BLaER1 (cell line): ENCODE results near the gene MATN1.
"Not testable (repeated sequence)": the region's sequence is repeated elsewhere in the genome, so short reads cannot be mapped to it uniquely, and the experiment has no call there.

Experiments used
- H3K27ac ChIP-seq: shearing (Covaris generic); formaldehyde crosslinking; 2 replicates; pipeline ENCODE4 v1.8.1; 2022
- H3K27me3 ChIP-seq: shearing (Covaris generic); formaldehyde crosslinking; 2 replicates; pipeline ENCODE4 v1.8.1; 2022
- H3K36me3 ChIP-seq: shearing (Covaris generic); formaldehyde crosslinking; 2 replicates; pipeline ENCODE4 v1.8.1; 2022
- H3K4me1 ChIP-seq: shearing (Covaris generic); formaldehyde crosslinking; 2 replicates; pipeline ENCODE4 v1.8.1; 2022
- H3K4me2 ChIP-seq: shearing (Covaris generic); formaldehyde crosslinking; 2 replicates; pipeline ENCODE4 v1.8.1; 2022
- H3K4me3 ChIP-seq: shearing (Covaris generic); formaldehyde crosslinking; 2 replicates; pipeline ENCODE4 v1.8.1; 2022
- H3K9ac ChIP-seq: shearing (Covaris generic); formaldehyde crosslinking; 2 replicates; pipeline ENCODE4 v1.8.1; 2022
- H3K9me3 ChIP-seq: shearing (Covaris generic); formaldehyde crosslinking; 2 replicates; pipeline ENCODE4 v1.8.1; 2022
- H4K20me1 ChIP-seq: shearing (Covaris generic); formaldehyde crosslinking; 2 replicates; pipeline ENCODE4 v1.8.1; 2022
- Cebpa-rat ChIP-seq: shearing (Covaris generic); IDR thresholded peaks from 2 replicates; pipeline ENCODE4 v1.8.1; 2022

Gene MATN1, protein sequence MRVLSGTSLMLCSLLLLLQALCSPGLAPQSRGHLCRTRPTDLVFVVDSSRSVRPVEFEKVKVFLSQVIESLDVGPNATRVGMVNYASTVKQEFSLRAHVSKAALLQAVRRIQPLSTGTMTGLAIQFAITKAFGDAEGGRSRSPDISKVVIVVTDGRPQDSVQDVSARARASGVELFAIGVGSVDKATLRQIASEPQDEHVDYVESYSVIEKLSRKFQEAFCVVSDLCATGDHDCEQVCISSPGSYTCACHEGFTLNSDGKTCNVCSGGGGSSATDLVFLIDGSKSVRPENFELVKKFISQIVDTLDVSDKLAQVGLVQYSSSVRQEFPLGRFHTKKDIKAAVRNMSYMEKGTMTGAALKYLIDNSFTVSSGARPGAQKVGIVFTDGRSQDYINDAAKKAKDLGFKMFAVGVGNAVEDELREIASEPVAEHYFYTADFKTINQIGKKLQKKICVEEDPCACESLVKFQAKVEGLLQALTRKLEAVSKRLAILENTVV

DNA sequence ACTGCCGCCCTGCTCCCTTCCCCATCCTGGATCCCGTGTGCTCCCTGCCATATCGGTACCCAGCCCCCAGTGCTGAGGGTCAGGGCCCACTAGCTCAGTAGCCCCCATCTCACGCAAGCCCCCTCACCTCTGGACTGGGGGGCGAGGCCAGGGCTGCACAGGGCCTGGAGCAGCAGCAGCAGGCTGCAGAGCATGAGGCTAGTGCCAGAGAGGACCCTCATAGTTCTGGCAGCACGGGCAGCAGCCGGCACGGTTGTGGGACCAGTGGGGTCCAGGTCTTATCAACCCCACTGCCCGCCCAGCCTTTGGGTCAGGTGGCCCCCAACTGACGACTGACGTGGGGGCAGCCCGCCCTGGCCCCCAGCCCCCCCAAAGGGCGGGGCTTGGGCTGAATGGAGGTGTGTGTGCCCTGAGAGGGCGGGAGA, at the start of gene MATN1:
MATN1 (minus strand) TSS at position 255 of the 425 bp plus-strand sequence; CDS start at position 221, 34 bp downstream.
- no peak for TF ChIP-seq Cebpa-rat
- Histone ChIP-seq H3K27me3 (no peaks in the 10 kb centered on the region), H3K9ac (no peak within 1 kb of the TSS), H3K27ac (peak within 1 kb of the TSS; percentile 22; the same call in 1 of the 2 replicates), H3K4me1 (peaks cover 81% of the 10 kb centered on the region), H3K4me2 (peak within 1 kb of the TSS; percentile 96), H4K20me1 (0 out of 2 replicates have a peak, but pooled peaks cover 24% of the 10 kb centered on the region), H3K36me3 (no peaks in the 10 kb centered on the region), H3K9me3 (no peaks in the 10 kb centered on the region), H3K4me3 (no peak within 1 kb of the TSS)

DNA sequence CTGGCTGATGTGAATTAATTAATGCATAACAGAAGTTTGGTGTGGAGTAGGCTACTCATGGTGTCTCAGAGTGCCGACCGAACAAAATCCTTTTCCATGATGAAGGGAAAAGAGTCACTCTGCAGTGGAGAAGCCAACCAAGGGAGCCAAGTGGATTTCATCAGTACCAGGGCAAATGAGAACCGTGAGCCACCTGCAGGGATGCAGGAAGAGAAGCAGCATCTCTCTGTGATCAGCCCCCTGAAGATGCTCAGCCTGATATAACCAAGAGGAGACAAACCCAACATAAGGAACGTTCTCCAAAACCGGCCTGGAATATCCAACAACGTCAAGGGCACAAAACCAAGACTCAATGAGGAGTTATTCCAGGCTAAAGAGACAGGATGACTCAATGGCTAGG, 47.6 kb upstream of the MATN1 start:
- Histone ChIP-seq H3K27me3 (no peaks in the 10 kb centered on the region; the same call in 1 of the 2 replicates), H3K4me1 (peaks cover 46% of the 10 kb centered on the region), H3K9me3 (no peaks in the 10 kb centered on the region), H3K9ac (no peak overlapping the region), H3K36me3 (no peaks in the 10 kb centered on the region), H3K4me3 (no peak overlapping the region), H3K27ac (no peak overlapping the region), H3K4me2 (no peak overlapping the region), H4K20me1 (no peaks in the 10 kb centered on the region)
- no peak for TF ChIP-seq Cebpa-rat

GRCh38 chr1:30770150-30770549, 46.8 kb upstream of the MATN1 start:
- H3K27ac ChIP-seq = no peak overlapping the region

DNA sequence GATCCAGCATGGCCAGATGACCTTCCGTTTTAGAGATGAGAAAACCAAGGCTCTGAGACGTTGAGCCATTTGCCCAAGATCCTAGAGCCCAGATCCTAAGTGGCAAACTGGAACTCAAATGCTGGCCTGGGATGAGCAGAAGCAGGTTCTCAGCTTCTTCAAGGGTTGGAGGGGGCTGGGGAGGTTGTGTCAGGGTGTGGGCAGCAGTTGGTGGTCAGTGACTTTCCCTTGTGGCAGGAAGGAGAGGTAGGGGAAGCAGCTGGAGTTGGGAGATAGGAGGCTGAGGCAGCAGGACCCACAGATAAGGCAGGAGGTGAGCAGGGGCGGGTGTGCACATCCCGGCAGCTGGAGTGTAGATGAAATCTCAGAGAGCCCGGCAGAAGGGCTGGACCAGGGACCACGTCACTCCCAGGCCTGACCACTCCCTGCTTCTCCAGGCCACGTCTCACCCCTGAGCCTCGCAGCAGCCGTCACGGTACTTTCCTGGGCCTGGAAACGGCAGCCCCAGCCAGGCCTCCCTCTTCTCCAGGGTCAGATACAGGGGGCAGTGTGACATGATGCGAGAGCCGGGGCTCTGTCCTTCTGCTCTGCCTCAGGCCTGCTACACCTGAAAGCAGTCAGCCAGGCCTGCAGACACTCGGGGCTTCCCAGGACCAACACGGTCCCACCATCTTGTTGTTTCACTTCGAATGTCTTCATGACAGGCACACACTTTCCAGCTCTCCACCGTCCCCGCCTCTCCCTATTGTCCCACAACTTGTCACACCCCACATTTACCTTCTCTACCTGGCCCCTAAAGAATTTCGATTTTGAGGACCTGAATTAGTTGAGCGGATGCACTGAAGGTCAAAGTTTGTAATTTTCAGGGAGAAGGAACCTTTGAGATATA, 45.7 kb upstream of the MATN1 start:
- Histone ChIP-seq H3K27me3 (no peaks in the 10 kb centered on the region; the same call in 1 of the 2 replicates), H3K9me3 (no peaks in the 10 kb centered on the region), H3K27ac (peak overlapping the region; percentile 45; the same call in 1 of the 2 replicates), H3K36me3 (no peaks in the 10 kb centered on the region), H4K20me1 (no peaks in the 10 kb centered on the region), H3K4me1 (peaks cover 45% of the 10 kb centered on the region), H3K9ac (peak overlapping the region; percentile 32; the same call in 1 of the 2 replicates), H3K4me3 (no peak overlapping the region), H3K4me2 (peak overlapping the region; percentile 58)
- TF ChIP-seq Cebpa-rat = no peak

More at GRCh38 chr1:30770150-30770549, 46.8 kb upstream of the MATN1 start:
- H3K9me3 ChIP-seq = no peaks in the 10 kb centered on the region
- H3K4me2 ChIP-seq = no peak overlapping the region
- H3K36me3 ChIP-seq = no peaks in the 10 kb centered on the region
- no peak overlapping the region for H3K4me3 ChIP-seq
- TF ChIP-seq Cebpa-rat = no peak
- no peak overlapping the region for H3K9ac ChIP-seq
- H3K27me3 ChIP-seq = no peaks in the 10 kb centered on the region; the same call in 1 of the 2 replicates
- no peaks in the 10 kb centered on the region for H4K20me1 ChIP-seq
- peaks cover 45% of the 10 kb centered on the region for H3K4me1 ChIP-seq

DNA sequence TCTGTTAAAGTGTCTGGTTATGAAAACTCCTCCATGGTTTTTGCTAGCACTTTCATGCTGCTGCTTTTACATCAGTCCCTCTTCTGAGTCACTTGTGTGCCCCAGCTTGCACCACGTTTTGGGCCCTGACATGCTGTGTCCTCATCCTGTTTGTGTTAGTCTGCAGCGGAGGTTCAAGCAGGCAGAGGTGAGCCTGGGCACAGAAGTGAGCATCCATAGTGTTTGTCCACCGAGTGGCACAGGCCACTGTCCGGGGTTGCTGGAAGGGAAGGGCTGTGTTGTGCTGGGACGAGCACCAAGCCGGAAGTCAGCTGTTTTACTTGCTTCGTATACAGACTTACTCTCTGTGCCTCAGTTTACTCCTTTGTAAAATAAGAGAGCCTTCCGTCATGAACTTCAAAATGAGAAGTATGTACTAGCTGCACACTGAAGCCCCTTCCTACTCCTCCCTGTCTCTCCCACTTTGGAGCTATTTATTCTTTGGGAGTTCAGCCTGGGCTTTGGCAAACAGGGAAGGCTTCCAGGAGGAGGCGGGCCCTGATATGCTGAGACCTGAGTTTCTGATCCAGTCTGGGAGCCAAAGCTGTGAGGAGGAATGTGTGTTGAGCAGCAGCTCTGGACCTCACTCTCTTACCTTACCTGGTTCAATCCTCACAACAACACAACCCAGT, 44.9 kb upstream of the MATN1 start:
- Histone ChIP-seq H3K27ac (peak overlapping the region; percentile 45; the same call in 1 of the 2 replicates), H3K36me3 (no peaks in the 10 kb centered on the region), H4K20me1 (no peaks in the 10 kb centered on the region), H3K4me3 (no peak overlapping the region), H3K27me3 (no peaks in the 10 kb centered on the region; the same call in 1 of the 2 replicates), H3K9me3 (no peaks in the 10 kb centered on the region), H3K9ac (peak overlapping the region; percentile 32; the same call in 1 of the 2 replicates), H3K4me1 (peaks cover 45% of the 10 kb centered on the region), H3K4me2 (peak overlapping the region; percentile 58)
- no peak for TF ChIP-seq Cebpa-rat

DNA sequence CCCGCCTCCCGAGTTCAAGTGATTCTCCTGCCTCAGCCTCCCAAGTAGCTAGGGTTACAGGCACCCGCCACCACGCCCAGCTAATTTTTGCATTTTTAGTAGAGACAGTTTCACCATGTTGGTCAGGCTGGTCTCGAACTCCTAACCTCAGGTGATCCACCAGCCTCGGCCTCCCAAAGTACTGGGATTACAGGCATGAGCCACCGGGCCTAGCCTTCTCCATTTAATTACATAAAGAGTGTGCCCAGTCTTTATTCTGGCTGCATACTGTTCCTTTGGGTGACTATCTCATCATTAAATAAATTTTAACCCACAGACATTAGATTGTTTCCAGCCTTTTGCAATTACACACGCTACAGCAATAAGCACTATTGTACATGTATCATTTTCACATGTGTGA, 43.6 kb upstream of the MATN1 start:
- not testable (repeated sequence) for H3K27me3 ChIP-seq, H3K9me3 ChIP-seq, H3K9ac ChIP-seq, H3K4me3 ChIP-seq, H3K36me3 ChIP-seq, H4K20me1 ChIP-seq, H3K4me2 ChIP-seq, H3K27ac ChIP-seq
- peaks cover 56% of the 10 kb centered on the region for H3K4me1 ChIP-seq

DNA sequence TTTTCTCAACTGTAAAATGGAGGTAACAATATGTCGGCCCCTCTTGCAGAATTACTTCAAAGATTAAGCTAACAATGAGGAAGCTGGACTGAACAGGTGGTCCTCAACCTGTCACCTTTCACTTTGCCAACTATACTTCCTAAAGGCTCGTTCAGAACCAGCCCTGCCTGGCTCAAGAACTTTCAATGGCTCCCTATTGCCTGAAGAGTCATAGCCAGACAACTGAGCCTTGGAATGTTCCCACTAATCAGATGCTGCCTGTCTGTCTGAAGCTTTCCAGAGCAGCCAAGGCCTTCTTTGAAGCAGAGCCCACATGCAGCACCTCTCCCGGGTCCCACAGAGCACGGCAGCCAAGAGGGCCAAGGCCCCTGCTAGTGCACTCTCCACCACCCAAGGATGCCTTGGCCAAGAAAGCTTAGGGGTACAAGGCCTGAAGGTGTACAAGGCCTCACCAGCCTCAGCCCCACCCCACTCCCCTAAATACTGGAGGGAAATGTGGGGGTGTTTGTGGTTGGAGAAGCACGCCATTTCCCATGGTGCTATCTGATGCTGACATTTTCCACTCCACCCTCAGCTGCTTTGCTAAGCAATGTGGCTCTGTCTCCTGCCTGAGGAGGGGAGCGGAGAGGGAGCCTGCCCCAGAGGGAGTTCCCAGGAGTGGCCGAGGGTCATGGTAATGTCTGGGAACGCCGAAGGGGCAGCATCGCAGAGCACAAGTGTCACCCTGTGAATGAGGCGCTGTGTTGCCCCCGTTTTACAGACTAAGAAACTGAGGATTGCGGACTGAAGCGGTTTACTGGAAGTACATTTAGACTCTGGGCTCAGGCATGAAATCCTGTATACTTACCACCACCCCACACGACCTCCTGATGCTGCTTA, 42.4 kb upstream of the MATN1 start:
- Histone ChIP-seq H3K9me3 (no peaks in the 10 kb centered on the region), H4K20me1 (no peaks in the 10 kb centered on the region), H3K4me1 (peaks cover 67% of the 10 kb centered on the region), H3K27ac (no peak overlapping the region; the same call in 1 of the 2 replicates), H3K36me3 (no peaks in the 10 kb centered on the region), H3K4me2 (0 out of 2 replicates have a peak overlapping the region, but pooled peaks have one; percentile 3), H3K4me3 (no peak overlapping the region), H3K27me3 (no peaks in the 10 kb centered on the region; the same call in 1 of the 2 replicates), H3K9ac (no peak overlapping the region)
- TF ChIP-seq Cebpa-rat = no peak

- Histone ChIP-seq H3K4me1 (peaks cover 75% of the 10 kb centered on the region), H3K27ac (0 out of 2 replicates have a peak overlapping the region, but pooled peaks have one; percentile 1)
Measured at GRCh38 chr1:30764939-30765555, 41.7 kb upstream of the MATN1 start.

More at GRCh38 chr1:30764939-30765555, 41.7 kb upstream of the MATN1 start:
- no peaks in the 10 kb centered on the region; the same call in 1 of the 2 replicates for H3K27me3 ChIP-seq
- no peak overlapping the region for H3K4me3 ChIP-seq
- no peak overlapping the region for H3K9ac ChIP-seq
- H4K20me1 ChIP-seq = no peaks in the 10 kb centered on the region
- TF ChIP-seq Cebpa-rat = no peak
- no peaks in the 10 kb centered on the region for H3K36me3 ChIP-seq
- H3K4me2 ChIP-seq = no peak overlapping the region
- no peaks in the 10 kb centered on the region for H3K9me3 ChIP-seq
